IMR-90 (cell line): ENCODE measurements around the gene PHF19. TPM values are rescaled to one million over a fixed set of nuclear protein-coding genes. Genes with fewer than 3 reads are reported as not detected.

Experiments
- ATAC-seq: fragments of 200-7000 bp; cut with Tn5 transposase; 2 replicates; pipeline ENCODE4 v1.9.1; 2020; ENCODE audit warnings: low read depth, mild to moderate bottlenecking, moderate library complexity
- BruUV-seq: library from RNA; stranded (reverse); fragments of 400-500 nt; replicated peaks from 2 replicates; lab custom pipeline; 2021; lab: Mats Ljungman, UMichigan
- CTCF ChIA-PET: fragments of 300-600 bp; formaldehyde crosslinking; extraction: SDS; loops from one replicate; lab custom pipeline; 2021; ENCODE audit warnings: antibody characterized with exemption; lab: Yijun Ruan, JAX
- POLR2A ChIA-PET: fragments of 300-600 bp; sonication (Branson Sonifier 250); formaldehyde crosslinking; loops from one replicate; lab custom pipeline; 2022; ENCODE audit warnings: antibody characterized with exemption; ENCODE audit not compliant: unreplicated experiment; lab: Charles Lee
- DNase-seq: peaks from one replicate; pipeline ENCODE4 v3.0.0; 2013
- H2AFZ ChIP-seq: replicated peaks from 2 replicates; pipeline ENCODE3; 2013; ENCODE audit warnings: low read length, mild to moderate bottlenecking; ENCODE audit not compliant: poor library complexity
- H2AK5ac ChIP-seq: 2 replicates; pipeline ENCODE4 v1.6.1; 2013; ENCODE audit warnings: low read depth, low read length, inconsistent platforms
- H2AK9ac ChIP-seq: replicated peaks from 2 replicates; pipeline ENCODE3; 2013; ENCODE audit warnings: mild to moderate bottlenecking, low read depth, low read length, moderate library complexity; ENCODE audit not compliant: poor library complexity
- H2BK120ac ChIP-seq: 2 replicates; pipeline ENCODE4 v1.6.1; 2013; ENCODE audit warnings: low read depth, low read length, inconsistent platforms
- H2BK15ac ChIP-seq: 3 replicates; pipeline ENCODE4 v1.6.1; 2013; ENCODE audit warnings: low read depth, low read length, inconsistent platforms
- H2BK20ac ChIP-seq: 2 replicates; pipeline ENCODE4 v1.6.1; 2013; ENCODE audit warnings: low read depth, mild to moderate bottlenecking, inconsistent platforms, low read length, moderate library complexity
- H2BK5ac ChIP-seq: 2 replicates; pipeline ENCODE4 v1.6.1; 2013; ENCODE audit warnings: mild to moderate bottlenecking, low read depth, low read length, inconsistent platforms; ENCODE audit not compliant: poor library complexity, severe bottlenecking
- H3K14ac ChIP-seq: replicated peaks from 2 replicates; pipeline ENCODE4 v1.6.1; 2013; ENCODE audit warnings: low read depth, low read length, inconsistent platforms
- H3K18ac ChIP-seq: 2 replicates; pipeline ENCODE4 v1.6.1; 2013; ENCODE audit warnings: low read depth, low read length, control low read depth
- H3K23ac ChIP-seq: 2 replicates; pipeline ENCODE4 v1.6.1; 2013; ENCODE audit warnings: low read depth, low read length, inconsistent platforms
- H3K27ac ChIP-seq: 2 replicates; pipeline ENCODE4 v1.5.1; 2013; ENCODE audit warnings: mild to moderate bottlenecking, control low read depth, low read length; ENCODE audit not compliant: insufficient read depth
- H3K27me3 ChIP-seq: 2 replicates; pipeline ENCODE4 v1.6.1; 2013; ENCODE audit warnings: low read length; ENCODE audit not compliant: control insufficient read depth, insufficient read depth
- H3K36me3 ChIP-seq: 2 replicates; pipeline ENCODE4 v1.6.1; 2013; ENCODE audit warnings: low read length, mixed read lengths; ENCODE audit not compliant: control insufficient read depth, insufficient read depth
- H3K4ac ChIP-seq: 2 replicates; pipeline ENCODE4 v1.6.1; 2013; ENCODE audit warnings: low read depth, low read length, inconsistent platforms
- H3K4me1 ChIP-seq: 2 replicates; pipeline ENCODE4 v1.6.1; 2013; ENCODE audit warnings: low read length, mixed read lengths; ENCODE audit not compliant: control insufficient read depth, insufficient read depth
- H3K4me2 ChIP-seq: 2 replicates; pipeline ENCODE4 v1.6.1; 2013; ENCODE audit warnings: low read depth, mild to moderate bottlenecking, control low read depth, low read length, moderate library complexity
- H3K4me3 ChIP-seq: 2 replicates; pipeline ENCODE4 v1.5.1; 2013; ENCODE audit warnings: low read depth, mild to moderate bottlenecking, control low read depth, low read length, moderate library complexity; ENCODE audit not compliant: insufficient read depth
- H3K56ac ChIP-seq: 2 replicates; pipeline ENCODE4 v1.6.1; 2013; ENCODE audit warnings: low read length, inconsistent platforms; ENCODE audit not compliant: insufficient read depth; ENCODE audit errors: extremely low read depth
- H3K79me1 ChIP-seq, 2 experiments: 2 replicates each; pipeline ENCODE4 v1.6.1; 2013; ENCODE audit warnings: low read length in 2 of 2, inconsistent platforms in 1 of 2, low read depth in 1 of 2
- H3K9ac ChIP-seq: 2 replicates; pipeline ENCODE4 v1.6.1; 2013; ENCODE audit warnings: low read depth, low read length, control low read depth
- H3K9me1 ChIP-seq: 2 replicates; pipeline ENCODE4 v1.6.1; 2013; ENCODE audit warnings: low read length, inconsistent platforms; ENCODE audit not compliant: insufficient read depth
- H3K9me3 ChIP-seq: 2 replicates; pipeline ENCODE4 v1.6.1; 2013; ENCODE audit warnings: low read length; ENCODE audit not compliant: control insufficient read depth, insufficient read depth
- H4K20me1 ChIP-seq: 2 replicates; pipeline ENCODE4 v1.6.1; 2013; ENCODE audit warnings: low read length, inconsistent platforms; ENCODE audit not compliant: insufficient read depth
- H4K5ac ChIP-seq: 2 replicates; pipeline ENCODE4 v1.6.1; 2013; ENCODE audit warnings: mild to moderate bottlenecking, low read depth, low read length, control low read depth
- H4K8ac ChIP-seq, 2 experiments: 2 replicates each; pipeline ENCODE4 v1.6.1; 2013; ENCODE audit warnings: low read depth in 2 of 2, low read length in 2 of 2, control low read depth in 1 of 2, inconsistent platforms in 1 of 2
- H4K91ac ChIP-seq: 2 replicates; pipeline ENCODE4 v1.6.1; 2013; ENCODE audit warnings: low read depth, low read length, inconsistent platforms; ENCODE audit not compliant: insufficient read depth
- BHLHE40 ChIP-seq: fragments of 150-350 bp; IDR thresholded peaks from 2 replicates; pipeline ENCODE4 v1.6.1; 2016; ENCODE audit warnings: mild to moderate bottlenecking, low read depth, low read length
- CEBPB ChIP-seq: IDR thresholded peaks from 2 replicates; pipeline ENCODE4 v1.6.1; 2012; ENCODE audit warnings: low read depth, low read length, improper control_type of control experiment
- CHD1 ChIP-seq: IDR thresholded peaks from 2 replicates; pipeline ENCODE4 v1.6.1; 2012; ENCODE audit warnings: low read depth, low read length, improper control_type of control experiment
- CTCF ChIP-seq: conservative IDR thresholded peaks from 2 replicates; pipeline ENCODE4 v1.5.1; 2012; ENCODE audit warnings: mild to moderate bottlenecking, low read depth, low read length, improper control_type of control experiment
- FOS ChIP-seq: fragments of 150-350 bp; IDR thresholded peaks from 2 replicates; pipeline ENCODE4 v1.6.1; 2016; ENCODE audit warnings: low read depth, low read length
- MAFK ChIP-seq: IDR thresholded peaks from 2 replicates; pipeline ENCODE4 v1.6.1; 2012; ENCODE audit warnings: low read depth, low read length, improper control_type of control experiment
- MAZ ChIP-seq: IDR thresholded peaks from 2 replicates; pipeline ENCODE4 v1.6.1; 2012; ENCODE audit warnings: low read depth, mild to moderate bottlenecking, low read length, improper control_type of control experiment, moderate library complexity, borderline replicate concordance
- MXI1 ChIP-seq: IDR thresholded peaks from 2 replicates; pipeline ENCODE4 v1.6.1; 2012; ENCODE audit warnings: low read depth, mild to moderate bottlenecking, low read length, moderate library complexity, borderline replicate concordance
- NFE2L2 ChIP-seq: fragments of 150-350 bp; IDR thresholded peaks from 2 replicates; pipeline ENCODE4 v1.6.1; 2016; ENCODE audit warnings: low read depth, mild to moderate bottlenecking, low read length
- POLR2A ChIP-seq: IDR thresholded peaks from 2 replicates; pipeline ENCODE4 v1.6.1; 2012; ENCODE audit warnings: mild to moderate bottlenecking, low read depth, low read length
- RAD21 ChIP-seq: IDR thresholded peaks from 2 replicates; pipeline ENCODE4 v1.6.1; 2012; ENCODE audit warnings: low read length, improper control_type of control experiment
- RCOR1 ChIP-seq: IDR thresholded peaks from 2 replicates; pipeline ENCODE4 v1.6.1; 2012; ENCODE audit warnings: mild to moderate bottlenecking, low read length, improper control_type of control experiment; ENCODE audit not compliant: insufficient replicate concordance
- RFX5 ChIP-seq: IDR thresholded peaks from 2 replicates; pipeline ENCODE4 v1.8.0; 2012; ENCODE audit warnings: low read depth, mild to moderate bottlenecking, low read length, moderate library complexity
- SMC3 ChIP-seq: fragments of 150-350 bp; IDR thresholded peaks from 2 replicates; pipeline ENCODE4 v1.6.1; 2016; ENCODE audit warnings: low read depth, mild to moderate bottlenecking, antibody characterized with exemption, low read length, moderate library complexity
- WGBS, 2 experiments: methylation state at CpG; one replicate each; pipeline versions ENCODE4 v1.1.5 to v1.1.7; 2013; ENCODE audit warnings: missing lambda C conversion rate in 2 of 2; ENCODE audit not compliant: insufficient read length in 1 of 2; ENCODE audit errors: extremely low coverage in 2 of 2; 5-methylcytosine and 5-hydroxymethylcytosine counted together
- dilution Hi-C: fragments of 300-500 bp; cut with HindIII; formaldehyde crosslinking; loops from one replicate; pipeline ENCODE4 v1.14.3; 2018; ENCODE audit warnings: low sequenced_read_pairs; ENCODE audit not compliant: unreplicated experiment
- in situ Hi-C: fragments of 300-500 bp; cut with MboI; formaldehyde crosslinking; loops from 3 replicates; pipeline ENCODE4 v1.14.3; 2019; ENCODE audit warnings: low sequenced_read_pairs, inconsistent platforms, mixed read lengths
- intact Hi-C: fragments of 100-400 bp; cut with micrococcal nuclease; formaldehyde crosslinking; loops from 2 replicates; pipeline ENCODE4 v1.10.0; 2022
- polyA plus RNA-seq, 3 experiments: library from polyadenylated mRNA; depleted of rRNA; stranded (reverse); fragments of >200 nt; gene quantifications; 2 replicates each; pipeline ENCODE4 v1.2.3, GENCODE V29; 2012; ENCODE audit warnings: low replicate concordance in 1 of 3
- total RNA-seq: library from RNA; depleted of rRNA; stranded (reverse); fragments of >200 nt; gene quantifications from 2 replicates; pipeline ENCODE4 v1.2.3, GENCODE V29; 2012
- TF ChIP-seq, protein P1 (sequence below): fragments of 150-350 bp; IDR thresholded peaks from 2 replicates; pipeline ENCODE4 v1.6.1; 2016; ENCODE audit warnings: low read depth, mild to moderate bottlenecking, low read length, moderate library complexity, borderline replicate concordance

PHF19 gene
- total and polyA plus RNA-seq, 2 of the 4 experiments (the other 2 are of a cell fraction), result 37.6 to 55.6 TPM

DNA sequence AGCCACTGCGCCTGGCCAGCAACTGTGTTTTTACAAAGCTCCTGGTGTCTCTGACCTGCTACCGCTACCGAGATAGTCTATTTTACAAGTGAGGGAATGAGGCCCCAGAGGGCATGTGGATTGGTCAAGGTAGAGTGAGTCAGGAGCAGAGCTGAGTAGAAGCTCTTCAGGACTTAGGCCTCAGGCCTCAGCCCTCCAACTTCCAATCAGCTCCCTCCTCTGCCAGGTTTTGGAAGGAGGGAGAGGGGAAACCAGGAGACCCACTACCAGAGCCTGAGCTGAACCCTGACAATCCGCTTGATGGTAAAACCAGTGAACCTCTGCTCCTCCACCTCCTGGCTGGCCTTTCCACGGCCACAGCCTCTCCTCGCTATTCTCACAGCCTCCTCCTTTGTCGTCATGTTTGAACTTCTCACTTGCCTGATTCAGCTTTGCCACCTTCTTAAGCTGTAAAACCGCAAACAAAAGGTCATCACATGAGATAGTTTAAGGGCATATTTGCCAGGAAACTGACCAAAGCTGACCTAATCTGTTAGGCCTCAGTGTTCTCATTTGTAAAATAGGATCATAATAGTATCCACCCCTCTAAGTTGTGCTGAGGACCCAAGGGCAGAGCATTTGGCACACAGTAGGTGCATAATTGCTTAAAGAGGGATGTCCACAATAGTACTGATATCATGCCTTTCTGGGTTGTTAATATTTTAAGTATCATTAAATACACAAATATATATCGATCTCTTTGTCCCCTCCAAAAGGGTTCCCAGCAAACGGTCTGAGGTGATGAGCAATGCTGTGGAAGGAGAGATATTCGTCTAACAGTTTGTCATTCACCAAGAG is 47.9 kb upstream of the PHF19 start:
- H3K36me3 ChIP-seq, result no peaks in the 10 kb centered on the region
- ChIA-PET POLR2A (no interaction called here), CTCF (interaction anchor here (0.6 kb wide), 1 partner anchor 11 kb away, joined by 3 read pairs; no protein-coding TSS in a partner anchor)
- 100% methylated on average over 2 of the region's 11 CpGs; no CpG with 5 or more reads in 1 of the 2 experiments for WGBS, 2 experiments
- peak overlapping the region; percentile 38; the same call in 1 of the 2 replicates for H4K91ac ChIP-seq
- dilution Hi-C loops, result no loop called here
- DNase-seq, result peak; percentile 35
- peak overlapping the region; percentile 92; the same call in 1 of the 3 replicates for H2BK15ac ChIP-seq
- H3K9me1 ChIP-seq, result peaks cover 29% of the 10 kb centered on the region
- H4K5ac ChIP-seq, result no peak overlapping the region
- H3K9ac ChIP-seq, result no peak overlapping the region
- H2BK120ac ChIP-seq, result peak overlapping the region; percentile 92
- peak overlapping the region; percentile 94 for H3K14ac ChIP-seq
- H4K8ac ChIP-seq, result peak overlapping the region; percentile 75 to 88
- peak overlapping the region; percentile 60; the same call in 1 of the 2 replicates for H2BK20ac ChIP-seq
- peak overlapping the region; percentile 70; the same call in 1 of the 2 replicates for H3K56ac ChIP-seq
- no peak overlapping the region for H2AFZ ChIP-seq
- H2AK9ac ChIP-seq, result peak overlapping the region; percentile 6
- in situ Hi-C loops, result no loop called here
- peak overlapping the region; percentile 94 for H3K4ac ChIP-seq
- H3K18ac ChIP-seq, result no peak overlapping the region
- peaks cover 0 to 31% of the 10 kb centered on the region in 2 experiments; a peak in 2 of 4 replicates for H3K79me1 ChIP-seq
- no peaks in the 10 kb centered on the region for H3K27me3 ChIP-seq
- no peaks in the 10 kb centered on the region for H3K9me3 ChIP-seq
- H2BK5ac ChIP-seq, result peak overlapping the region; percentile 7
- ATAC-seq, result no peak
- peak overlapping the region; percentile 84 for H2AK5ac ChIP-seq
- peaks cover 21% of the 10 kb centered on the region for H3K4me1 ChIP-seq
- H3K27ac ChIP-seq, result no peak overlapping the region
- H3K23ac ChIP-seq, result peak overlapping the region; percentile 21; the same call in 1 of the 2 replicates
- H4K20me1 ChIP-seq, result no peaks in the 10 kb centered on the region
- no TSS peak for BruUV-seq
- intact Hi-C loops, result no loop called here
- no peak overlapping the region for H3K4me3 ChIP-seq
- no peak overlapping the region for H3K4me2 ChIP-seq
- TF ChIP-seq MAZ (no peak), POLR2A (no peak), BHLHE40 (no peak), RFX5 (no peak), MXI1 (no peak), NFE2L2 (no peak), FOS (no peak), MAFK (no peak), SMC3 (no peak), CEBPB (no peak), RAD21 (no peak), RCOR1 (no peak), CTCF (no peak), CHD1 (no peak)
- TF ChIP-seq, protein P1, sequence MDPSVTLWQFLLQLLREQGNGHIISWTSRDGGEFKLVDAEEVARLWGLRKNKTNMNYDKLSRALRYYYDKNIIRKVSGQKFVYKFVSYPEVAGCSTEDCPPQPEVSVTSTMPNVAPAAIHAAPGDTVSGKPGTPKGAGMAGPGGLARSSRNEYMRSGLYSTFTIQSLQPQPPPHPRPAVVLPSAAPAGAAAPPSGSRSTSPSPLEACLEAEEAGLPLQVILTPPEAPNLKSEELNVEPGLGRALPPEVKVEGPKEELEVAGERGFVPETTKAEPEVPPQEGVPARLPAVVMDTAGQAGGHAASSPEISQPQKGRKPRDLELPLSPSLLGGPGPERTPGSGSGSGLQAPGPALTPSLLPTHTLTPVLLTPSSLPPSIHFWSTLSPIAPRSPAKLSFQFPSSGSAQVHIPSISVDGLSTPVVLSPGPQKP, result no peak
